SU-DHL-6 (cell line): ENCODE data around the gene COPRS.

ENCODE experiments used
- CTCF ChIP-seq: fragments of 200-600 bp; sonication (generic); IDR thresholded peaks from one replicate; pipeline ENCODE4 v1.5.1; 2017; ENCODE audit warnings: antibody characterized with exemption, mild to moderate bottlenecking, low read length, moderate library complexity; ENCODE audit not compliant: insufficient read depth, poor library complexity, severe bottlenecking
- EZH2phosphoT487 ChIP-seq: fragments of 200-600 bp; sonication (generic), shearing (Covaris generic); conservative IDR thresholded peaks from 2 replicates; pipeline ENCODE4 v1.6.1; 2018; ENCODE audit warnings: mild to moderate bottlenecking, antibody characterized with exemption, low read length, moderate library complexity, mixed read lengths

DNA sequence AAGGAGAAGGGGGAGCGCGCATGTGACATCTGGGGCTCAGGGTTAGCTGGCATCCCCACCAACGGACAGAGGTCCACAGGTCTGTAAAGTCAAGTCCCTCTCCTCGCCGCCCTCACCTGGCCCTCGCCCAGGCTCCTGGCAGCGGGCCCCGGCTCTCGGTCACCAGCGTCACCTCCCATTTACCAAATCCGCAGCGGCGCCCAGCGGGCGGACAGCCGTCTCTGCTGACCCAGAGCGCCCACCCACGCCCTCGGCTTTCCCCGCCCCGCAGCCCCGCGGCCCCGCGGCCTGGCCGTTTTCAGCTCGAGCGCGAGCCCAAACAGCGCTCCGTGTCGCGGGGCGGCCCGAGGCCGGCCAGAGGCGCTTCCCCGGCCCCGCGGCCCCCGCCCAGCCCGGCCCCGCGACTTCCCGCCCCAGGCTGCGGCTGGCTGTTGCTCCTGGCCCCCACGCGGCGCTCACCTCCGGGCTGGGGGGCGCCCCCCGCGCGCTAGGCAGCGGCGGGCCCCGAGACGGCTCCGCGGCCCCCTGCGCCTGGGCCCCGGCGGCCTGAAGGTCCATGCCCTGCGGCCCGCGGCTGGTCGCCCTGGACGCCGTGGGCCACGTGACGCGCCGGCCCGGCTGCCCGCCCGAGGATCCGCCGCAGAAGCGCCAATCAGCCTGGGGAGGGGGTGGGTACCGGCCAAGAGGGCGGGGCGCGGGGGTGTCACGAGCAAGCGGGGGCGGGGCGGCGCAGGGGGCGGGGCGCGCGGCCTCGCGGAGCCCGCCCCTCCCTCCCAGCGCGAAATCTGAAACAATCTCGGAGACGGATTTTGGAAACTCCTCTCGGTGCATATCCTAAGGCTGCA, at the start of gene COPRS:
- no peak for TF ChIP-seq CTCF
- TF ChIP-seq EZH2phosphoT487: no peak
